GM12801 (cell line): ENCODE results near the gene CADM3.

Experiments used
- CTCF ChIP-seq: IDR thresholded peaks from one replicate; pipeline ENCODE4 v1.5.1; 2011; ENCODE audit warnings: control low read depth; ENCODE audit not compliant: insufficient read length; ENCODE audit errors: extremely low read depth

Gene CADM3

GRCh38 chr1:159142726-159143510 is 28.5 kb upstream of the CADM3 start:
- no peak for TF ChIP-seq CTCF

- no peak for TF ChIP-seq CTCF
Observed at GRCh38 chr1:159144571-159144970, 26.8 kb upstream of the CADM3 start.

GRCh38 chr1:159146980-159147379 is 24.4 kb upstream of the CADM3 start:
- no peak for TF ChIP-seq CTCF

GRCh38 chr1:159152031-159152430 is 19.4 kb upstream of the CADM3 start:
- no peak for TF ChIP-seq CTCF

- TF ChIP-seq CTCF = peak; percentile 86
Observed at GRCh38 chr1:159161001-159161718, 10.3 kb upstream of the CADM3 start.

- TF ChIP-seq CTCF = no peak
Observed at GRCh38 chr1:159161719-159162026, 9.7 kb upstream of the CADM3 start.

- TF ChIP-seq CTCF = no peak
Observed at GRCh38 chr1:159162516-159163265, 8.7 kb upstream of the CADM3 start.
